Neural crest cell (in vitro differentiated cells): ENCODE results near the gene CTNND1. TPM values are rescaled to one million over a fixed set of nuclear protein-coding genes. Genes with fewer than 3 reads are reported as not detected.

Experiments
- DNase-seq: peaks from one replicate; pipeline ENCODE4 v3.0.0; 2021; ENCODE audit warnings: low read depth, mixed read lengths, low spot score
- H3K27ac Mint-ChIP-seq: one replicate; pipeline ENCODE4 v1.8.0; 2021; ENCODE audit warnings: mild to moderate bottlenecking, mixed read lengths; ENCODE audit not compliant: unreplicated experiment
- H3K27me3 Mint-ChIP-seq: 2 replicates; pipeline ENCODE4 v1.8.0; 2021; ENCODE audit warnings: low read depth, mild to moderate bottlenecking, mixed read lengths
- H3K36me3 Mint-ChIP-seq: 2 replicates; pipeline ENCODE4 v1.8.0; 2021; ENCODE audit warnings: low read depth, mild to moderate bottlenecking, mixed read lengths
- H3K4me1 Mint-ChIP-seq: 2 replicates; pipeline ENCODE4 v1.8.0; 2021; ENCODE audit warnings: mixed read lengths
- H3K4me3 Mint-ChIP-seq: one replicate; pipeline ENCODE4 v1.8.0; 2021; ENCODE audit warnings: mild to moderate bottlenecking, mixed read lengths
- H3K9me3 Mint-ChIP-seq: 2 replicates; pipeline ENCODE4 v1.8.0; 2021; ENCODE audit warnings: mixed read lengths
- total RNA-seq: library from RNA; stranded (reverse); gene quantifications from 2 replicates; pipeline ENCODE4 v1.2.1, GENCODE V29; 2021
- TF ChIP-seq, protein P1 (sequence below): fragments of 200-600 bp; sonication (generic); conservative IDR thresholded peaks from 2 replicates; pipeline ENCODE4 v1.5.0; 2021; ENCODE audit warnings: antibody characterized with exemption, mild to moderate bottlenecking

The CTNND1 gene
- total RNA-seq, 1 donor from 2014 or later = 144 TPM

DNA sequence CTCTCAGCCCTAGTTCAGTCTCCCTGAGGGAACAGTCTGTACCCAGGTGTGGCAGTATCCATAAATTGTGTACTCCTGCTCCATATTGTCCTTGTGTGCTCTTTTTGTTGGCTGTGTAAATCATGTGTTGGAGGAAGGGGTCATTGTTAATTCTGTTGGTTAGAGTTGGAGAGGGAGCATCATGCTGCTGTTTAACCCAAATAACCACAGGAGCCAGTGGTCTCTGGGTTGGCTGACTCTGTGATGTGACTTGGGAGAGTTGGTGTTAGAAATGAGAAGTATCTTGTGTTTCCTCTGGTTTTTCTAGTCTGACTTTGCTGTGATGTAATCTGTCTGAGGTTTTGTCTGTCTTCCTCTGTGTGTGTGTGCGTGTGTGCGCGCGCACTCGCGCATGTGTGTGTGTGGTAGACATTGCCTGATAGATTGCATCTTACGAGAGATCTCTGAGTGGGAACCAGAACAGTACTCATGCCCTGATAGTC lies 30.5 kb downstream of the CTNND1 start:
- no peak for DNase-seq
- Mint-ChIP-seq H3K27ac (peak overlapping the region; percentile 16), H3K9me3 (no peaks in the 10 kb centered on the region), H3K27me3 (no peaks in the 10 kb centered on the region), H3K4me1 (peaks cover 26% of the 10 kb centered on the region), H3K36me3 (peaks cover 24% of the 10 kb centered on the region), H3K4me3 (no peak overlapping the region)
- TF ChIP-seq, protein P1, sequence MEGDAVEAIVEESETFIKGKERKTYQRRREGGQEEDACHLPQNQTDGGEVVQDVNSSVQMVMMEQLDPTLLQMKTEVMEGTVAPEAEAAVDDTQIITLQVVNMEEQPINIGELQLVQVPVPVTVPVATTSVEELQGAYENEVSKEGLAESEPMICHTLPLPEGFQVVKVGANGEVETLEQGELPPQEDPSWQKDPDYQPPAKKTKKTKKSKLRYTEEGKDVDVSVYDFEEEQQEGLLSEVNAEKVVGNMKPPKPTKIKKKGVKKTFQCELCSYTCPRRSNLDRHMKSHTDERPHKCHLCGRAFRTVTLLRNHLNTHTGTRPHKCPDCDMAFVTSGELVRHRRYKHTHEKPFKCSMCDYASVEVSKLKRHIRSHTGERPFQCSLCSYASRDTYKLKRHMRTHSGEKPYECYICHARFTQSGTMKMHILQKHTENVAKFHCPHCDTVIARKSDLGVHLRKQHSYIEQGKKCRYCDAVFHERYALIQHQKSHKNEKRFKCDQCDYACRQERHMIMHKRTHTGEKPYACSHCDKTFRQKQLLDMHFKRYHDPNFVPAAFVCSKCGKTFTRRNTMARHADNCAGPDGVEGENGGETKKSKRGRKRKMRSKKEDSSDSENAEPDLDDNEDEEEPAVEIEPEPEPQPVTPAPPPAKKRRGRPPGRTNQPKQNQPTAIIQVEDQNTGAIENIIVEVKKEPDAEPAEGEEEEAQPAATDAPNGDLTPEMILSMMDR = no peak

GRCh38 chr11:57792870-57793269 lies 31.3 kb downstream of the CTNND1 start:
- TF ChIP-seq, protein P1 = no peak
- peaks cover 18% of the 10 kb centered on the region for H3K4me1 Mint-ChIP-seq
- no peak overlapping the region for H3K27ac Mint-ChIP-seq
- H3K36me3 Mint-ChIP-seq = peaks cover 24% of the 10 kb centered on the region
- no peak overlapping the region for H3K4me3 Mint-ChIP-seq
- H3K27me3 Mint-ChIP-seq = no peaks in the 10 kb centered on the region
- no peaks in the 10 kb centered on the region for H3K9me3 Mint-ChIP-seq
- no peak for DNase-seq

DNA sequence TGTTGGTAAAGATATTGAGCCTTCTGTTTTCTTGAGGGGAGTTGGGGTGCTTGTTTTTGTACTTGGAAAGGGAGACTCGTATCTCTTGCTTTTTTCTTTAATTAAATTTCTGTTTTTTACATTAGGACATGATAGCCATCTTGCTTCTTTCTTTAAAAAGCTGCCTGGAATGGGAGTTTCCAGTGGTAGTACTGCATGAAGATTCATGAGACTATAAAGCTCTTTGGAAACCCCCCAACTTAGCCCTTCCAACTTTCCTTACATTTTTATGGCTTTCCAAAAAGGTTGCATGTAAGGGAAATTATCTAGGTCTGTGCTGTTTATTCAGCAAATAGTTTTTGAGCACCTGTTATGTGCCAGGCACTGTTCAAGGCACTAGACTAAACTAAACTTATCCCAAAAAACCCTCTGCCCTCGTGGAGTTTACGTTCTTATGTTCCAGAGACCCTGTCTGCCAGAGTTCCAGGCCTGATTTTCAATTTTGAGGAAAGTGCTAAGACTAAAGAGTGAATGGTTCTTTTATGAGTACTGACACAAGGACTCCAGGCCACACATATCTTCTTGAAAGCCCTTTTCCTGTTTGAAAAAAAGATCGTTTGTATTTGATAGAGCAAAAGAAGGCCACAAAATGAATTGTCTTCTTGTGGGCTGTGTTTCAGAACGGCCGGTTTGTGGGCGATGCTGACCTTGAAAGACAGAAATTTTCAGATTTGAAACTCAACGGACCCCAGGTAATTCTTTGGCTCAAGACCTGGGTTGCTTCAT lies 31.9 kb downstream of the CTNND1 start:
- Mint-ChIP-seq H3K36me3 (peaks cover 26% of the 10 kb centered on the region), H3K4me1 (peaks cover 16% of the 10 kb centered on the region)

DNA sequence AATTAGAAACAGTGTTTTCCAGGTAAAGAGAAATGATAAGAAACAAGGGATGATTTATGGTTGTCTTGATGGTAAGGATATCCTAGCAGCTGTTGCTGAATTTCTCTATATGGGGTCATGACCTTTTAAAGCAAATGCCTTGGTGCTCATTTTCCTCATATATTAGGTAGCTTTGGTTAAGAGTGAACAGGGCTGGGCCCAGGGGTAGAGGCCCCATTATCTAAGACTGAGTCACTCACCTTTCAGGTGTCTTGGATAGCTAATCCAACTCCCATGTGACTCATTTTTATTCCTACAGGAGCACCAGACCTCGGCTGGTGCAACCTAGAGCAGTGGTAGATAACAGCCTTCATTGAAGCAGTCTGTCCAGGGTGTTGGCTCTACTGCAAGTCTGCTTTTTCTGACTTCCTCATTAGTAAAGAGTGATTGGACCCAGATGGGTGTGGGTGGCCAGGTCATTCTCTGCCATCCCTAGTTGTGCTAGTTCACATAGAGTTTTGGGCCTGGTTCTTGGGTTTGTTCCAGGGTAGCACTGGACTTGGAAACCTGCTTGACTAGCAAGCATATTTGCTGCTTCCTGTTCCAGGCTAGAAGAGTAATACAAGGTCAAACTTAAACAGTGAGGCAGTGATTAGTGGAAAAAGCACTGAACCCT lies 37.4 kb downstream of the CTNND1 start:
- Mint-ChIP-seq H3K36me3 (peaks cover 23% of the 10 kb centered on the region), H3K27ac (peak overlapping the region; percentile 53)
- TF ChIP-seq, protein P1 = no peak

More for the DNA sequence above, 31.9 kb downstream of the CTNND1 start:
- H3K27ac Mint-ChIP-seq = no peak overlapping the region
- no peak for DNase-seq
- TF ChIP-seq, protein P1 = no peak
- H3K4me3 Mint-ChIP-seq = no peak overlapping the region
- no peaks in the 10 kb centered on the region for H3K9me3 Mint-ChIP-seq
- no peaks in the 10 kb centered on the region for H3K27me3 Mint-ChIP-seq

GRCh38 chr11:57800444-57801182 lies 39.0 kb downstream of the CTNND1 start:
- Mint-ChIP-seq H3K36me3 (peaks cover 24% of the 10 kb centered on the region), H3K9me3 (no peaks in the 10 kb centered on the region), H3K4me1 (peaks cover 19% of the 10 kb centered on the region), H3K27me3 (no peaks in the 10 kb centered on the region), H3K27ac (peak overlapping the region; percentile 5), H3K4me3 (no peak overlapping the region)
- peak; percentile 14 for DNase-seq
- TF ChIP-seq, protein P1 = peak; percentile 95

More for the DNA sequence above, 37.4 kb downstream of the CTNND1 start:
- Mint-ChIP-seq H3K4me1 (peaks cover 21% of the 10 kb centered on the region), H3K9me3 (no peaks in the 10 kb centered on the region), H3K4me3 (no peak overlapping the region), H3K27me3 (no peaks in the 10 kb centered on the region)
- DNase-seq = no peak
